Epithelial cell of proximal tubule (primary cell): Measurements from ENCODE around the gene PKHD1. TPM values are rescaled to one million over a fixed set of nuclear protein-coding genes. Genes with fewer than 3 reads are reported as not detected.
A peak's percentile ranks its signal among the peaks of the same experiment; 100 is the strongest.
"Not testable (repeated sequence)": the region's sequence is repeated elsewhere in the genome, so short reads cannot be mapped to it uniquely, and the experiment has no call there.

Experiments used
- DNase-seq: peaks from one replicate; pipeline ENCODE4 v3.0.0-alpha.2; 2011; ENCODE audit warnings: low read depth
- H3K4me3 ChIP-seq: 2 replicates; pipeline ENCODE4 v1.5.1; 2011; ENCODE audit warnings: low read depth, mild to moderate bottlenecking, low read length
- total RNA-seq: library from RNA; depleted of rRNA; stranded (reverse); fragments of >200 nt; gene quantifications from 2 replicates; pipeline ENCODE4 v1.2.3, GENCODE V29; 2015
- TF ChIP-seq, protein P1 (sequence below): conservative IDR thresholded peaks from 2 replicates; pipeline ENCODE4 v1.5.1; 2012; ENCODE audit warnings: low read depth, mild to moderate bottlenecking, low read length

The PKHD1 gene
- total RNA-seq, 1 donor from 2014 or later, result 1.7 TPM

DNA sequence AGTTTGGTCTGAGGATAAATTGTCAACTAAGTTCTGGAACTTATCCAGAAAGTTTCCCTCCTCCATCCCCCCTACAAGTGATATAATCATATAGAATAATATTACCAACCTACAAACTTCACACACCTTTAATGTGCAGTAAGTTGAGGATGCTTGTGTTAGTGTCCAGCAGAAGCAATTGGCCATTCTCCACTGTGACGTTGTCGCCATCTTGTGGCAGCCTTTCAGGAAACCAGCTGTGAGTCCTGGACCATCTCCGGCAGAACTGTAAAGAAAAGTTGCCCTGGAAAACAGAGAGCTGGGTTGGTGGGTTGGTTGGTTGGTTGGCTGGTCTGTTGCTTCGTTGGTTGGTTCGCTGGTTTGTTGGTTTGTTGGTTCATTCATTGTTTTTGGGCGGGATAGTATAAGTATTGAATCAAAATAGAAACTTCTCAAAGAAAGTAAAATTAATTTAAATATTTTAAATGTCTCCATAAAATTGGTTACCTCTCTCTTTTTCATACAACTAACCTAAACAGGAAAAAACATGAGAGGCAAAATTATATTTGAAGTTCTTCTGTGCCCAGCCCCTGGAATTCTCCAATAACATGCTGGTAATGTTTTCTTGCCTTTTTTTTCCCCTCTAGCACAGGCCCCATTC is 127.5 kb downstream of the PKHD1 start:
- no peak for DNase-seq
- no peak overlapping the region for H3K4me3 ChIP-seq
- TF ChIP-seq, protein P1, sequence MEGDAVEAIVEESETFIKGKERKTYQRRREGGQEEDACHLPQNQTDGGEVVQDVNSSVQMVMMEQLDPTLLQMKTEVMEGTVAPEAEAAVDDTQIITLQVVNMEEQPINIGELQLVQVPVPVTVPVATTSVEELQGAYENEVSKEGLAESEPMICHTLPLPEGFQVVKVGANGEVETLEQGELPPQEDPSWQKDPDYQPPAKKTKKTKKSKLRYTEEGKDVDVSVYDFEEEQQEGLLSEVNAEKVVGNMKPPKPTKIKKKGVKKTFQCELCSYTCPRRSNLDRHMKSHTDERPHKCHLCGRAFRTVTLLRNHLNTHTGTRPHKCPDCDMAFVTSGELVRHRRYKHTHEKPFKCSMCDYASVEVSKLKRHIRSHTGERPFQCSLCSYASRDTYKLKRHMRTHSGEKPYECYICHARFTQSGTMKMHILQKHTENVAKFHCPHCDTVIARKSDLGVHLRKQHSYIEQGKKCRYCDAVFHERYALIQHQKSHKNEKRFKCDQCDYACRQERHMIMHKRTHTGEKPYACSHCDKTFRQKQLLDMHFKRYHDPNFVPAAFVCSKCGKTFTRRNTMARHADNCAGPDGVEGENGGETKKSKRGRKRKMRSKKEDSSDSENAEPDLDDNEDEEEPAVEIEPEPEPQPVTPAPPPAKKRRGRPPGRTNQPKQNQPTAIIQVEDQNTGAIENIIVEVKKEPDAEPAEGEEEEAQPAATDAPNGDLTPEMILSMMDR, result peak; percentile 95

GRCh38 chr6:51954681-51955080 is 132.7 kb downstream of the PKHD1 start:
- no peak for DNase-seq
- no peak overlapping the region for H3K4me3 ChIP-seq
- TF ChIP-seq, protein P1, result no peak

- H3K4me3 ChIP-seq, result no peak overlapping the region
- no peak for DNase-seq
- TF ChIP-seq, protein P1, result no peak
Measured at GRCh38 chr6:51953246-51953645, 134.2 kb downstream of the PKHD1 start.

GRCh38 chr6:51951924-51952323 is 135.5 kb downstream of the PKHD1 start:
- TF ChIP-seq, protein P1, result no peak
- no peak for DNase-seq
- no peak overlapping the region for H3K4me3 ChIP-seq

DNA sequence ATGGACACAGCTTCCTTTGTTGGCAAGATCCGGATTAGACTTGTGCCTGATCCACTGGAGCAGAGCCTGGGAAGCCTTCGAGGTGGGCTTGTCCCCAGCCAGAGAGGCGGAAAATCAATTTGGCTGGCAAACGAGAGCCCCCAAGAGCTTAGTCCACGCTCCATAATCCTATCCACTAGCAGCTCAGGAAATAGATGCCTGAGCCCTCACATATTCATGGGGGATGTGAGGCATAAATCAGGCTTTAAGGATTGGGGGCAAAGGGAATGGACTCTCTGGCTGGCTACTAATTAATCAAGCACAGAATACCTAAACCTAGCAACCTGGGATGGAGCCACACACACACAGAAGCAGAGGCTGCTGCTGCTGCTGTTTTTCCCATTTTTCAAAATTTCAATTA is 137.9 kb downstream of the PKHD1 start:
- TF ChIP-seq, protein P1, result no peak
- H3K4me3 ChIP-seq, result no peak overlapping the region
- no peak for DNase-seq

DNA sequence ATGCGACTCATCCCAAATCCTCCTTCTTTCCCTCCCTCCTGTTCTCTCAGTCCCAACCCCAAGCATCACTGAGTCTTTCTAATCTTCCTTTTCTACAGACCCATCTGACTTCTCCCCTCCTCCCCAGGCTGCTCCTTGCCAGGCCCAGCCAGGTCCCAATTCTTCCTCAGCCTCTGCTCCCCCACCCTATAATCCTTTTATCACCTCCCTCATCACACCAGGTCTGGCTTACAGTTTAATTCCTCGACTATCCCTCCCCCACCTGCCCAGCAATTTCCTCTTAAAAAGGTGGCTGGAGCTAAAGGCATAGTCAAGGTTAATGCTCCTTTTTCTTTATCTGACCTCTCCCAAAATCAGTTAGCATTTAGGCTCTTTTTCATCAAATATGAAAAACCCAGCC is 147.7 kb downstream of the PKHD1 start:
- not testable (repeated sequence) for H3K4me3 ChIP-seq, DNase-seq

DNA sequence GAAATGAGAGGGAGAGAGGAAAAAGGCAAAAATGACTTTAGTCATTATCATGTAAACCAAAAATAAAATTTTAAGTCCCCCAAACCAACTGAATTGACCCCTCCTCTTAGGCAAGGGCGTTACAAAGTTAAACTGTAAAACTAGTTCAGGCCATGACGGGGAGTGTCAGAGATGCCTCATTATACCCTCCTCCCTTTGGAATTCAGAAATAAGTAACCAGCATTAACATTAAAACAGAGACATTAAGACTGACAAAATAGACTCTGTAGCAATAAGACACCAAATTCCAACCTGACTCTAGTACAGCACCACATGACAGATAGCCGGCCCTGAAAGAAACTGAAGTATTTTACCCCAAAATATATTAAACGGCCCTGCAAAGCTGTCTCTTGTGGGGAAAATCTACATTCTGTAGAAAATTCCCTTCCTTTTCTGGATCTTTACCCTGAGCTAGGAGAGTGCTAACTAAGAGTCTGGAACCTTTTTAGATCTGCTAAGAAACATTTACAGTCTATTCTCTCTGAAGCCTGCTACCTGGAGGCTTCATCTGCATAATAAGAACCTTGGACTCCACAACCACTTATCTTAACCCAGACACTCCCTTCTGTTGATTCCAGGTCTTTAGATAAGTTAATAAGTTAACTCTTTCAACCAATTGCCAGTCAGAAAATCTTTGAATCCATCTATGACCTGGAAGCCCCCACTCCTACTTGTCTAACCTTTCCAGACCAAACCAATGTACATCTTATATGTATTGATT is 150.7 kb downstream of the PKHD1 start:
- TF ChIP-seq, protein P1, result no peak
- peak; percentile 32 for DNase-seq

More for the DNA sequence above, 150.7 kb downstream of the PKHD1 start:
- no peak overlapping the region for H3K4me3 ChIP-seq
